ENCODE measurements around the gene ALPK3. TPM values are rescaled to one million over a fixed set of nuclear protein-coding genes. Genes with fewer than 3 reads are reported as not detected.

ALPK3 gene
- total and polyA plus RNA-seq, 2 experiments from 2014 or later: 3.7 to 29.7 TPM

DNA sequence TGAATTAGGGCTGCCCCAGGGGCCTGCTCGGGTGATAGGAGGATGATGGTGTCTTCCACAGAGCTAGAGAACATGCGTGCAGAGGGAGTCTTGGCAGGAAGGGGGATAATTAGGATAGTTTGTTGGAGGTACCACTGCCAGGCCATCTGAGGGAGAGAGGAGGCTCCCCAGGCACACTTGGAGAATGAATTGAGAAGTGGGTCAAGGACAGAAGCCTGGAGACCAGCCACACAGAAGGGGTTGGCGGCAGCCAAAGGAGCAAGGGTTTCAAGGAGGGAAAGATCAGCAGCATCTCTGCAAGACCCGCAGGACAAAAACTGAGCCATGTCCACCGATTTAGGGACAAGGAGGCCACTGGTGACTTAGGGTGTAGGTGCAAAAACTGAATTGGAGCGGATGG, 74.2 kb downstream of the ALPK3 start:
- TF ChIP-seq ZNF114 (CRISPR knock-in tag; IDR thresholded peaks at IDR 0.05): no peak
- no peak for TF ChIP-seq EZH2 (IDR thresholded peaks at IDR 0.05; ENCODE audit: low read depth, unreplicated experiment)
- TF ChIP-seq, protein P1, sequence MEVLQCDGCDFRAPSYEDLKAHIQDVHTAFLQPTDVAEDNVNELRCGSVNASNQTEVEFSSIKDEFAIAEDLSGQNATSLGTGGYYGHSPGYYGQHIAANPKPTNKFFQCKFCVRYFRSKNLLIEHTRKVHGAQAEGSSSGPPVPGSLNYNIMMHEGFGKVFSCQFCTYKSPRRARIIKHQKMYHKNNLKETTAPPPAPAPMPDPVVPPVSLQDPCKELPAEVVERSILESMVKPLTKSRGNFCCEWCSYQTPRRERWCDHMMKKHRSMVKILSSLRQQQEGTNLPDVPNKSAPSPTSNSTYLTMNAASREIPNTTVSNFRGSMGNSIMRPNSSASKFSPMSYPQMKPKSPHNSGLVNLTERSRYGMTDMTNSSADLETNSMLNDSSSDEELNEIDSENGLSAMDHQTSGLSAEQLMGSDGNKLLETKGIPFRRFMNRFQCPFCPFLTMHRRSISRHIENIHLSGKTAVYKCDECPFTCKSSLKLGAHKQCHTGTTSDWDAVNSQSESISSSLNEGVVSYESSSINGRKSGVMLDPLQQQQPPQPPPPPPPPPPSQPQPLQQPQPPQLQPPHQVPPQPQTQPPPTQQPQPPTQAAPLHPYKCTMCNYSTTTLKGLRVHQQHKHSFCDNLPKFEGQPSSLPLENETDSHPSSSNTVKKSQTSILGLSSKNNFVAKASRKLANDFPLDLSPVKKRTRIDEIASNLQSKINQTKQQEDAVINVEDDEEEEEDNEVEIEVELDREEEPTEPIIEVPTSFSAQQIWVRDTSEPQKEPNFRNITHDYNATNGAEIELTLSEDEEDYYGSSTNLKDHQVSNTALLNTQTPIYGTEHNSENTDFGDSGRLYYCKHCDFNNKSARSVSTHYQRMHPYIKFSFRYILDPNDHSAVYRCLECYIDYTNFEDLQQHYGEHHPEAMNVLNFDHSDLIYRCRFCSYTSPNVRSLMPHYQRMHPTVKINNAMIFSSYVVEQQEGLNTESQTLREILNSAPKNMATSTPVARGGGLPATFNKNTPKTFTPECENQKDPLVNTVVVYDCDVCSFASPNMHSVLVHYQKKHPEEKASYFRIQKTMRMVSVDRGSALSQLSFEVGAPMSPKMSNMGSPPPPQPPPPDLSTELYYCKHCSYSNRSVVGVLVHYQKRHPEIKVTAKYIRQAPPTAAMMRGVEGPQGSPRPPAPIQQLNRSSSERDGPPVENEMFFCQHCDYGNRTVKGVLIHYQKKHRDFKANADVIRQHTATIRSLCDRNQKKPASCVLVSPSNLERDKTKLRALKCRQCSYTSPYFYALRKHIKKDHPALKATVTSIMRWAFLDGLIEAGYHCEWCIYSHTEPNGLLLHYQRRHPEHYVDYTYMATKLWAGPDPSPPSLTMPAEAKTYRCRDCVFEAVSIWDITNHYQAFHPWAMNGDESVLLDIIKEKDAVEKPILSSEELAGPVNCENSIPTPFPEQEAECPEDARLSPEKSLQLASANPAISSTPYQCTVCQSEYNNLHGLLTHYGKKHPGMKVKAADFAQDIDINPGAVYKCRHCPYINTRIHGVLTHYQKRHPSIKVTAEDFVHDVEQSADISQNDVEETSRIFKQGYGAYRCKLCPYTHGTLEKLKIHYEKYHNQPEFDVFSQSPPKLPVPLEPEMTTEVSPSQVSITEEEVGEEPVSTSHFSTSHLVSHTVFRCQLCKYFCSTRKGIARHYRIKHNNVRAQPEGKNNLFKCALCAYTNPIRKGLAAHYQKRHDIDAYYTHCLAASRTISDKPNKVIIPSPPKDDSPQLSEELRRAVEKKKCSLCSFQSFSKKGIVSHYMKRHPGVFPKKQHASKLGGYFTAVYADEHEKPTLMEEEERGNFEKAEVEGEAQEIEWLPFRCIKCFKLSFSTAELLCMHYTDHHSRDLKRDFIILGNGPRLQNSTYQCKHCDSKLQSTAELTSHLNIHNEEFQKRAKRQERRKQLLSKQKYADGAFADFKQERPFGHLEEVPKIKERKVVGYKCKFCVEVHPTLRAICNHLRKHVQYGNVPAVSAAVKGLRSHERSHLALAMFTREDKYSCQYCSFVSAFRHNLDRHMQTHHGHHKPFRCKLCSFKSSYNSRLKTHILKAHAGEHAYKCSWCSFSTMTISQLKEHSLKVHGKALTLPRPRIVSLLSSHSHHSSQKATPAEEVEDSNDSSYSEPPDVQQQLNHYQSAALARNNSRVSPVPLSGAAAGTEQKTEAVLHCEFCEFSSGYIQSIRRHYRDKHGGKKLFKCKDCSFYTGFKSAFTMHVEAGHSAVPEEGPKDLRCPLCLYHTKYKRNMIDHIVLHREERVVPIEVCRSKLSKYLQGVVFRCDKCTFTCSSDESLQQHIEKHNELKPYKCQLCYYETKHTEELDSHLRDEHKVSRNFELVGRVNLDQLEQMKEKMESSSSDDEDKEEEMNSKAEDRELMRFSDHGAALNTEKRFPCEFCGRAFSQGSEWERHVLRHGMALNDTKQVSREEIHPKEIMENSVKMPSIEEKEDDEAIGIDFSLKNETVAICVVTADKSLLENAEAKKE (CRISPR knock-in tag; IDR thresholded peaks at IDR 0.05): no peak
- TF ChIP-seq, protein P2, sequence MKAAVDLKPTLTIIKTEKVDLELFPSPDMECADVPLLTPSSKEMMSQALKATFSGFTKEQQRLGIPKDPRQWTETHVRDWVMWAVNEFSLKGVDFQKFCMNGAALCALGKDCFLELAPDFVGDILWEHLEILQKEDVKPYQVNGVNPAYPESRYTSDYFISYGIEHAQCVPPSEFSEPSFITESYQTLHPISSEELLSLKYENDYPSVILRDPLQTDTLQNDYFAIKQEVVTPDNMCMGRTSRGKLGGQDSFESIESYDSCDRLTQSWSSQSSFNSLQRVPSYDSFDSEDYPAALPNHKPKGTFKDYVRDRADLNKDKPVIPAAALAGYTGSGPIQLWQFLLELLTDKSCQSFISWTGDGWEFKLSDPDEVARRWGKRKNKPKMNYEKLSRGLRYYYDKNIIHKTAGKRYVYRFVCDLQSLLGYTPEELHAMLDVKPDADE (IDR thresholded peaks at IDR 0.05): no peak
- TF ChIP-seq STAT1 (IDR thresholded peaks at IDR 0.05; ENCODE audit: unreplicated experiment): no peak
- TF ChIP-seq NANOG (IDR thresholded peaks at IDR 0.05; ENCODE audit: borderline replicate concordance): no peak
- TF ChIP-seq CREB1 (CRISPR knock-in tag; IDR thresholded peaks at IDR 0.05; ENCODE audit: low read depth): no peak
- TF ChIP-seq JUNB (IDR thresholded peaks at IDR 0.05; ENCODE audit: unreplicated experiment): no peak
- no peak for TF ChIP-seq POLR2AphosphoS5 (IDR thresholded peaks at IDR 0.05; ENCODE audit: low read depth)
- TF ChIP-seq, protein P3, sequence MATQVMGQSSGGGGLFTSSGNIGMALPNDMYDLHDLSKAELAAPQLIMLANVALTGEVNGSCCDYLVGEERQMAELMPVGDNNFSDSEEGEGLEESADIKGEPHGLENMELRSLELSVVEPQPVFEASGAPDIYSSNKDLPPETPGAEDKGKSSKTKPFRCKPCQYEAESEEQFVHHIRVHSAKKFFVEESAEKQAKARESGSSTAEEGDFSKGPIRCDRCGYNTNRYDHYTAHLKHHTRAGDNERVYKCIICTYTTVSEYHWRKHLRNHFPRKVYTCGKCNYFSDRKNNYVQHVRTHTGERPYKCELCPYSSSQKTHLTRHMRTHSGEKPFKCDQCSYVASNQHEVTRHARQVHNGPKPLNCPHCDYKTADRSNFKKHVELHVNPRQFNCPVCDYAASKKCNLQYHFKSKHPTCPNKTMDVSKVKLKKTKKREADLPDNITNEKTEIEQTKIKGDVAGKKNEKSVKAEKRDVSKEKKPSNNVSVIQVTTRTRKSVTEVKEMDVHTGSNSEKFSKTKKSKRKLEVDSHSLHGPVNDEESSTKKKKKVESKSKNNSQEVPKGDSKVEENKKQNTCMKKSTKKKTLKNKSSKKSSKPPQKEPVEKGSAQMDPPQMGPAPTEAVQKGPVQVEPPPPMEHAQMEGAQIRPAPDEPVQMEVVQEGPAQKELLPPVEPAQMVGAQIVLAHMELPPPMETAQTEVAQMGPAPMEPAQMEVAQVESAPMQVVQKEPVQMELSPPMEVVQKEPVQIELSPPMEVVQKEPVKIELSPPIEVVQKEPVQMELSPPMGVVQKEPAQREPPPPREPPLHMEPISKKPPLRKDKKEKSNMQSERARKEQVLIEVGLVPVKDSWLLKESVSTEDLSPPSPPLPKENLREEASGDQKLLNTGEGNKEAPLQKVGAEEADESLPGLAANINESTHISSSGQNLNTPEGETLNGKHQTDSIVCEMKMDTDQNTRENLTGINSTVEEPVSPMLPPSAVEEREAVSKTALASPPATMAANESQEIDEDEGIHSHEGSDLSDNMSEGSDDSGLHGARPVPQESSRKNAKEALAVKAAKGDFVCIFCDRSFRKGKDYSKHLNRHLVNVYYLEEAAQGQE (IDR thresholded peaks at IDR 0.05; ENCODE audit: unreplicated experiment): no peak
- no peak overlapping the region for H3K4me2 ChIP-seq
- no peak overlapping the region for H3K27ac ChIP-seq (ENCODE audit: low read depth)
- H3K4me3 ChIP-seq: no peak overlapping the region
- H3K9me3 Mint-ChIP-seq: no peaks in the 10 kb centered on the region
- no peaks in the 10 kb centered on the region for H3K27me3 ChIP-seq (ENCODE audit: insufficient read depth)
- no peak overlapping the region for H3K27ac Mint-ChIP-seq
- H3K4me1 ChIP-seq (ENCODE audit: insufficient read depth): no peaks in the 10 kb centered on the region
- H3K27me3 Mint-ChIP-seq (ENCODE audit: insufficient read depth, low read depth, poor library complexity): peaks cover 8% of the 10 kb centered on the region
- ATAC-seq (no peak), DNase-seq (ENCODE audit: low spot score) (no peak)
- H3K36me3 ChIP-seq (ENCODE audit: insufficient read depth): no peaks in the 10 kb centered on the region
- H3K79me2 ChIP-seq (replicated peaks; ENCODE audit: insufficient read depth): no peaks in the 10 kb centered on the region
- peaks cover 5% of the 10 kb centered on the region for H3K4me1 Mint-ChIP-seq
- H3F3A ChIP-seq (replicated peaks; ENCODE audit: low read depth): no peaks in the 10 kb centered on the region
- no peaks in the 10 kb centered on the region for H3K36me3 Mint-ChIP-seq (ENCODE audit: low read depth)
- H3K9me2 ChIP-seq (ENCODE audit: insufficient read depth): no peaks in the 10 kb centered on the region
- H2AFZ ChIP-seq: no peak overlapping the region
- H3K4me3 Mint-ChIP-seq: no peak overlapping the region
- no peaks in the 10 kb centered on the region for H4K20me1 ChIP-seq (replicated peaks; ENCODE audit: insufficient read depth)

All from GM23338 (cell line).